ENCODE results near the gene HMCN1.

Gene HMCN1

DNA sequence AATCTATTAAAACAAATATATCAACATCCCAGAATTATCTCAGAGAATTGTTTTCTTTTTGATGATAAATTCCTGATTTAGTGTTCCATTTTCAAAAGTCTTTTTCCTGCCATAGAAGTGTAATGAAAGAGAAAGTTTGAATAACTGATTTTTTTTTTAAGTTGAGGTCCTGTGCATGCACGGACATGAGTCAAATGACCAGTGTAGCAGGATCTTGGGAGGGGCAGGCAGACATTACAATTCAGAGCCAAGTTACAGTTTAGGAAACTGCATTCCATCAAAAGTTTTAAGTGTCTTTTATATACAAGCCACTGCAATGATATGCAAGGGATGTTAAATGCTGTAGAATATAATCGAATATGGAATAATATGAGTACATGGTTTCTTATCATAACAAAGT is 227.5 kb downstream of the HMCN1 start:
- Histone ChIP-seq H2AFZ (ENCODE audit: low read depth) (no peak overlapping the region), H3K79me2 (ENCODE audit: insufficient read depth, low read depth) (no peaks in the 10 kb centered on the region), H3K4me3 (IDR thresholded peaks at IDR 0.05; ENCODE audit: insufficient read depth, low read depth, low read length) (no peak overlapping the region), H3K27me3 (ENCODE audit: insufficient read depth, low read depth) (no peaks in the 10 kb centered on the region), H3K4me1 (ENCODE audit: low read depth, poor library complexity, severe bottlenecking) (no peaks in the 10 kb centered on the region), H3K9ac (no peak overlapping the region), H3K36me3 (ENCODE audit: insufficient read depth) (no peaks in the 10 kb centered on the region), H4K20me1 (ENCODE audit: insufficient read depth) (no peaks in the 10 kb centered on the region), H3K27ac (no peak overlapping the region), H3K4me2 (no peak overlapping the region)
- no peak for TF ChIP-seq CTCF (conservative IDR thresholded peaks at IDR 0.05; ENCODE audit: low read depth, low read length)

DNA sequence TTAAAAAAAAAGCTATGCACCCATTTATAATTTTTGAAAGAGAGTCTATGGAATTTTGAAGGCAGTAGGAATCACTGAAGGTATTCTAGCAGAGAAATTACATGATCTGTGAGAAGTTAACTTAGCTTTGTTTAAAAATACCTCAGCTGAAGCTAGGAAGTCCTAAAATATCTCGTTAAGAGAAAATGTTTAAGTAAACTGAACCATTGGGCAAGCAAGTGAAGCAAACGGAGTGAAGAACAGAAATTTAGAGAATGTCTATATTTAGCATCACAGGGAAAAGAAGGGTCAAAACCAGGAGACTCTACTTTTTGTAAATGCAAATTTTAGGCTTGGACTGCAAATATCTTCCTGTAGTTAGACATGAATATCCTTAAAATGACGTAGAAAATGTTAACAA is 230.8 kb downstream of the HMCN1 start:
- TF ChIP-seq CTCF (conservative IDR thresholded peaks at IDR 0.05; ENCODE audit: low read depth, low read length) = no peak
- Histone ChIP-seq H3K4me2 (no peak overlapping the region), H4K20me1 (ENCODE audit: insufficient read depth) (no peaks in the 10 kb centered on the region), H3K27ac (no peak overlapping the region), H3K9ac (no peak overlapping the region), H3K36me3 (ENCODE audit: insufficient read depth) (no peaks in the 10 kb centered on the region), H3K79me2 (ENCODE audit: insufficient read depth, low read depth) (no peaks in the 10 kb centered on the region), H2AFZ (ENCODE audit: low read depth) (no peak overlapping the region), H3K4me1 (ENCODE audit: low read depth, poor library complexity, severe bottlenecking) (no peaks in the 10 kb centered on the region), H3K4me3 (IDR thresholded peaks at IDR 0.05; ENCODE audit: insufficient read depth, low read depth, low read length) (no peak overlapping the region), H3K27me3 (ENCODE audit: insufficient read depth, low read depth) (no peaks in the 10 kb centered on the region)

DNA sequence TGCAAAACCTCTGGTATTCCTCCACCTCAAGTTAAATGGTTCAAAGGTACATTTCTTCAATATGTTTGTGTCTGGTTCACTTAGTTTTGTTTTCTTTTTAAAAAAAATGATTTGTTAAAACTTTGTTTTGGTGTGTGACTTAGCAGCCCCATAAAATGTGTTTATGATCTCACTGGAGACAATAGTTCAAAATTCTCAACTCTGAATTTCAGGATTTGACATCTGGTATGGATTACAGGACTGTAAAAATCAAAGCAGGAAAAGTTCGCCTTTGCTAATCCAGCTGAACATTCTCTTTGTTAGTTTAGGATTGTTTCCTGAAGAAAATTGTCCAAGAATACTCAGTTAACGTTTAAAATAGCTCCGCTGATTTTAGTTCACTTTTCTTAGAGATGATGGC is 231.7 kb downstream of the HMCN1 start:
- Histone ChIP-seq H4K20me1 (ENCODE audit: insufficient read depth) (no peaks in the 10 kb centered on the region), H3K36me3 (ENCODE audit: insufficient read depth) (no peaks in the 10 kb centered on the region), H3K27ac (no peak overlapping the region), H3K9ac (no peak overlapping the region), H3K79me2 (ENCODE audit: insufficient read depth, low read depth) (no peaks in the 10 kb centered on the region), H3K27me3 (ENCODE audit: insufficient read depth, low read depth) (no peaks in the 10 kb centered on the region), H3K4me2 (no peak overlapping the region), H3K4me3 (IDR thresholded peaks at IDR 0.05; ENCODE audit: insufficient read depth, low read depth, low read length) (no peak overlapping the region), H2AFZ (ENCODE audit: low read depth) (no peak overlapping the region), H3K4me1 (ENCODE audit: low read depth, poor library complexity, severe bottlenecking) (peaks cover under 1% of the 10 kb centered on the region)
- no peak for TF ChIP-seq CTCF (conservative IDR thresholded peaks at IDR 0.05; ENCODE audit: low read depth, low read length)

GRCh38 chr1:185966471-185966870 is 232.3 kb downstream of the HMCN1 start:
- Histone ChIP-seq H3K27ac (no peak overlapping the region), H3K79me2 (ENCODE audit: insufficient read depth, low read depth) (no peaks in the 10 kb centered on the region), H3K4me2 (no peak overlapping the region), H3K9ac (no peak overlapping the region), H3K4me1 (ENCODE audit: low read depth, poor library complexity, severe bottlenecking) (peaks cover 6% of the 10 kb centered on the region), H3K36me3 (ENCODE audit: insufficient read depth) (no peaks in the 10 kb centered on the region), H4K20me1 (ENCODE audit: insufficient read depth) (no peaks in the 10 kb centered on the region), H2AFZ (ENCODE audit: low read depth) (no peak overlapping the region), H3K27me3 (ENCODE audit: insufficient read depth, low read depth) (no peaks in the 10 kb centered on the region), H3K4me3 (IDR thresholded peaks at IDR 0.05; ENCODE audit: insufficient read depth, low read depth, low read length) (no peak overlapping the region)
- TF ChIP-seq CTCF (conservative IDR thresholded peaks at IDR 0.05; ENCODE audit: low read depth, low read length) = no peak

- Histone ChIP-seq H3K36me3 (ENCODE audit: insufficient read depth) (no peaks in the 10 kb centered on the region), H3K4me2 (no peak overlapping the region), H3K79me2 (ENCODE audit: insufficient read depth, low read depth) (no peaks in the 10 kb centered on the region), H3K9ac (no peak overlapping the region), H3K27ac (no peak overlapping the region), H2AFZ (ENCODE audit: low read depth) (no peak overlapping the region), H3K4me1 (ENCODE audit: low read depth, poor library complexity, severe bottlenecking) (peaks cover 32% of the 10 kb centered on the region), H3K27me3 (ENCODE audit: insufficient read depth, low read depth) (no peaks in the 10 kb centered on the region), H4K20me1 (ENCODE audit: insufficient read depth) (no peaks in the 10 kb centered on the region), H3K4me3 (IDR thresholded peaks at IDR 0.05; ENCODE audit: insufficient read depth, low read depth, low read length) (no peak overlapping the region)
- TF ChIP-seq CTCF (conservative IDR thresholded peaks at IDR 0.05; ENCODE audit: low read depth, low read length) = no peak
Measured at GRCh38 chr1:185969028-185969427, 234.8 kb downstream of the HMCN1 start.

Data from KMS-11 (cell line).